Raji (cell line): ENCODE data around the gene HM13.

Experiments used
- POLR2A ChIP-seq: IDR thresholded peaks from 2 replicates; pipeline ENCODE4 v1.6.1; 2011; ENCODE audit warnings: low read depth, low read length, control low read depth; ENCODE audit not compliant: insufficient read depth

The HM13 gene

DNA sequence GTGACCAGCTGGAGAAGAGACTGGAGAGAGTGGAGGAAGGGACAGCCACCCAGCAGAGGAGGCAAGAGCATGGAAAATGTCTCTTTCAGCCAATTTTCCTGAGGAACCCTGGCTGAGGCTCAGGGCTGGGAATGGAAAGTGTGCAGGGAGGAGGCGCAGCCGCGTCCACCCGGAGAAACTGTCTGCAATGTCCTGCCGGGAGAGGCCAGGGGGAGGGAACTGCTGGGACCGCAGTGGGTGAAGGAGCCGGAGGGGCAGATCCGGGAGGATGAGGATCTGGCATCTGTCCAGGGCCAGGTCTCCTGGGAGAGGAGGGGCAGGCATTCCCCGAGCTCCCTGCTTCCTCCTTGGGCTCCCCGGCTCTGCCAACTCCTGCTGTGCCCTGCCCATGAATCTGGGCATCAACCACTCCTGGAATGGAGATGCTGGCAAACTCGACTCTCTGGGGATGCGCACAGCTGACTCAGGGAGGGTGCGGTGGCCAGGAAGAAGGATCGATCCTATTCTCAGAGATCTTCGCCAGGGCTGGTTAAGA, 17.4 kb upstream of the HM13 start:
- TF ChIP-seq POLR2A, result no peak

DNA sequence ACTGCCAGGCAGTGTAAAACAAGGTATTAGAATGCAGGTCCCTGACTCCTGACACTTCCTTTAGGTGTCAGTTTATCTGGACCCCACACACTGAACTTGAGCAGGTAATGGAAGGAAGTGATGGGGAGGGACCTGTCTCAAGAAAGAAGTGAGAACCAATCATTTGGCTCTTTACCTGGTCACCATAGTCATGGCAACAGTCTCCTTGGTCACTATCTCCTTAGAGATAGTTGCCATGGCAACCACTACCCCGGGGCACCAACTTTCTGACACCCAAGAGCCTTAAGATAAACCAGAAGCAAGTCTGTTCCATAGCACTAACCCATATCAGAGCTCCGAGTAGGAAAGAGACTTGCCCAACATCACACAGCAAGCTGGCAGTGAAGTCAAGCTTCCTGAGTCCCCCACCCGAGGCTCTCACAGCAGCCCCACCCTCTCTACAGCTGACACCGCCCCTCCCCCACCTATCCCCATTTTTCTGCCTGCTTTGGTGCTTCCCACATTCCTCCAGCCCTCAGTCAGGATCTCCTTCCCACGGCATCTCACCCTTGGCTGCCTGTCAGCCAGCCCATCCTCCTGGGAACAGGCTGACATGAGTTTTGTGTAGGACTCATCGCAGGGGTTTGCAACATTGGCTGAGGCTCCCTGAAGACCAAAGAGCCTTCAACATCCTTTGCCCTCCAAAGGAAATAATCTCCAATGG, 16.3 kb upstream of the HM13 start:
- TF ChIP-seq POLR2A, result no peak

DNA sequence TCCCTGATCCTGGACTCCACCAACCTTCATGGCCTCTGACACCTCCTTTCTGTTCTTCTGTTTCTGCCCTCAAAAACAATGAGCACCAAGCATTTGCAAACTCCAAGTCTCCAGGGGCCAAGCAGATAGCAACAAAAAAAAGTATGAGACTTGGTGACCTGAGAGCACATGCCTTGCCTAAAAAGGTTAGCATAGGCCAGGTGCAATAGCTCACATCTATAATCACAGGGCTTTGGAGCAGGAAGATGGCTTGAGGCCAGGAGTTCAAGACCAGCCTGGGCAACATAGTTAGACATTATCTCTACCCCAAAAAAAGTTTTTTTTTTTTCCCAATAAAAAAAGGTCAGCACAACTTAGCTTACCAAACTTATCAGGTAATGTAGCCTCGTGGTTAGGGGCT, 13.7 kb upstream of the HM13 start:
- no peak for TF ChIP-seq POLR2A

DNA sequence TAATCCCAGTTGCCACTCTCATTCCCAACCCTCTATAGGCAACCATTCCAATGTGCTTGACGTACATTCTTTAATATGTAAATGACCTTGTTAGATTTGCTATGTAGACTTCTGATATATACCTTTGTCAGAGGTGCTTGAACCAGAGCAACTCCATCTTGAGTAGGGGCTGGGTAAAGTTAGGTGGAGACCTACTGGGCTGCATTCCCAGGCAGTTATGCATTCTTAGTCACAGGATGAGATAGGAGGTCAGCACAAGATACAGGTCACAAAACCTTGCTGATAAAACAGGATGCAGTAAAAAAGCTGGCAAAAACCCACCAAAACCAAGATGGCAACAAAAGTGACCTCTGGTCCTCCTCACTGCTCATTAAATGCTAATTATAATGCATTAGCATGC, 8.3 kb upstream of the HM13 start:
- TF ChIP-seq POLR2A, result no peak

DNA sequence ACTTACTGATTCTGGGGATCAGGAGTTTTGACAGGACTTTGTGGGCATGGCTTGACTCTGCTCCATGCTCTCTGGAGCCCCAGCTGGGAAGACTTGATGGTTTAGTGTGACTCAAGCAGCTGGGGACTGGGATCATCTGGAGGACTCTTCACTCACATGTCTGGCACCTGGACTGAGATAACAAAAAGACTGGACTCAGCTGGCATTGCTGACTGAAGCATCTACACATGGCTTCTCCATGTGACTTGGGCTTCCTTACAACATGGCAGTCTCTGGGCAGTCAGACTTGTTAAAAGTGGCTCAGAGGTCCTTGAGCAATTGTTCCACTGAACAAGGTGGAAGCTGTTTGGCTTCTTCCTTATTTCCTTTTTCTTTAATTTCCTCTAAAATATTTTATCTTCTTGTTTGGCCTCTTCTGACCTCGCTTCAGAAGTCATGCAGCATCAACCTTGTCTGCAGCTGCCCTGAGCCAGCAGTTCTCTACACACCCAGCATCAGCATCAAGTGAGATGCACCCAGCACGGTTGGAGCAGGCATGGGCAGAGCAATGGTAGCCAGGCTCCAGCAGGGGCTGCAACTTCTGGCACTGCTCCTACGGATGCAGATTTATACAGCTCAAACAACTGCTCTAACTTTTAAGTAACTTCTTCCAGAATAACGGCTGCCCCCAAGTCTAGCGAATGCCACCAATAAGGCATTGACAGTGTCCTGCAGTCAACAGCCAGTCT, 5.6 kb upstream of the HM13 start:
- no peak for TF ChIP-seq POLR2A

DNA sequence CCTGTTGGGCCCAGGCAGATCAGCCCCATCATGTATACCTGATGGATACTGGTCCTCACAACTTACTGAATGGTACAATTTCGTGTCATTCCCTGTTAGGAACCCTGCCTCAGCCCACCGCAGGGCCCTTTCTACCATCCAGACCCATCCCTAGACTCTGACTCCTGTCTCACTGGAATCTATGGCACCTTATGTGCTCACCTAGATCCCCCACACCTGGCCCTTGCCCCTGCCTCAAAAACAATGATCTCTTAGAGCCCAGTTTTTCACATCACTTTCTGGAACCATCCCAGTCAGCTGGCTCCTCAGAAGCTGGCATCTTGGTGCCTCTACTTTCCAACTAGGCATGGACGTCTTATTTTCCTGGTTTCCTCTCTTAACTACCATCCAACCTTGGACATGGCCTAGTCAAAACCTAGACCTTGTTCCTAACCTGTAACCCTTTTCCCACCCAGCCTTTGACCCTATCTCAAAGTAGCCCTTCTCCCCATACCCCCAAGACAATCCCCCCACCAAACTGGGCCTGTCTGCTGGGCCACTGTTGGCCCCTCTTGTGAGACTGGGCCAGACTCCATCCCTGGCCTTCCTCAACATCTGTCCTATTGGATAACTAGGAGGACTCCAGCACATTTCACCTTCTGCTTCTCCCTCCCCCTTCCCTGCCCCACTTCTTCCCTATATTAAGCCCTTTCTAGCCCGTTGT, 981 bp downstream of the HM13 start:
- no peak for TF ChIP-seq POLR2A

DNA sequence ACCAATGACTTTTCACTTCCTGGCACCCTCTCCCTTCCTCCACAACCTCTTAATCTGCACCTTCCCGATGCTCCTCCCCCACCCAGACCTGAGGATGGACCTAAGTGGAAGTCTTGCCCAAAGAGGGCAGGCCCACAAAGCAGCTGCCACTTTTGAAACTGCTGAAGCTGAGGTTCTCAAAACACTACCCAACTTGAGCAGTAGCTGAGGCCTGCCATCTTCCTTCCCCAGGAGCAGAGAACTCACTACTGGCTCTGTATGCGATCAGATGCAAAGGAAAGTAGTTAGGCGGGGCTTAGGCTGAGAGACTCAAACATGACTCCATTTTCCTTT, 1.5 kb downstream of the HM13 start:
- TF ChIP-seq POLR2A, result no peak

DNA sequence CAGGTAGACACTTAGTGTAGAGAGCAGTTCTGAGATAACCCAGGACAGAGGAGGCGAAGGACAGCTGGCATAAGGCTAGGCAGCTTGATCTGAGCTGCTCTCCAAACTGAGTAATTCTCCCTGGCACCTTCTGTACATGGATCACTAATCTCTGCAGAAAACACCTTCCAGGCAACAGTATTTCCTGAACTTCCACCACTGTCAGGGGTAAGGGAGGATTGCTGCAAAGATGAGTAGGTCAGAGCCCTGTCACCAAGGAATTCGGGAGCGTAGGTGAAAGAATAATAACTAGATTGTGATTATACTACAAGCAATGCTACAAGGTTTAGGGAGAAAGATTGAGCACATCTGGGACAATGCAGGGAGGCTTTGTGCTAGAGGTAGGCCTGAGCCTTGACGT, 1.9 kb downstream of the HM13 start:
- TF ChIP-seq POLR2A, result no peak

DNA sequence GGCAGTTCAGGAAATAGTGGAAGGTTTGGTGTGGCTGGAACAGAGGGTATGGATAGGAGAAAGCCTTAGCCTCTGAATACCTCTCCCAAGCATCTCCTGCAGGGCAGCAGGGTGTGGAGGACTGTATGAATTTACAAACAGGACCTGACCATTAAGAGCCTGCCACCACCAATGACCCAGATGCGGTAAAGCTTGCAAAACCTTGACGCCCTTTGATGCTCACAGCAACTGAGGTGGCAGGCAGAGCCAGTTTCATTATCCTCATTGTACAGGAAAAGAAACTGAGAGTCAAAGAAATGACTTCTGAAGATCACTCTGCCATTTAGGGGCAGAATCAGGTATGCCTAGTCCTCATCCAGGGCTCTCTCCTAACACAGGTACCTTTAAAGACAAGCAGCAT, 2.4 kb downstream of the HM13 start:
- no peak for TF ChIP-seq POLR2A

DNA sequence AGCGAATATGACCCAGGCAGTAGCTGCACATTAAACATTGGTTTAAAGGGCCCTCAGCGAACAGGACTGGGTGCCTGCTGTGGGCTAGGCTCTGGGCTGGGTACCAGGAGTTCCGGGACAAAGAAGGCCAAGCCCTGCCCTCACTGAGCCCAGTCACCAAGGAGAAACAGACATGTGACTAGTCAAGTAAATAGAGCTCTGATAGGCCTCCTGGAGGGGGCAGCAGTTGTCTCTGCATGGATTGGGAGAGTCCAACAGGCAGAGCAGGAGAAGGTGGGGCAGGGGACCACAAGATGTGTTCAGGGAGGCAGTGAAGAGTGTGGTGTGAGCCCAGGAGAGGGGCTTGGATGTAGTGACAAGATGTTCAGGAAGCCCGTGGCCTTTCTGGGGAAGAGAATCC, 3.1 kb downstream of the HM13 start:
- no peak for TF ChIP-seq POLR2A

DNA sequence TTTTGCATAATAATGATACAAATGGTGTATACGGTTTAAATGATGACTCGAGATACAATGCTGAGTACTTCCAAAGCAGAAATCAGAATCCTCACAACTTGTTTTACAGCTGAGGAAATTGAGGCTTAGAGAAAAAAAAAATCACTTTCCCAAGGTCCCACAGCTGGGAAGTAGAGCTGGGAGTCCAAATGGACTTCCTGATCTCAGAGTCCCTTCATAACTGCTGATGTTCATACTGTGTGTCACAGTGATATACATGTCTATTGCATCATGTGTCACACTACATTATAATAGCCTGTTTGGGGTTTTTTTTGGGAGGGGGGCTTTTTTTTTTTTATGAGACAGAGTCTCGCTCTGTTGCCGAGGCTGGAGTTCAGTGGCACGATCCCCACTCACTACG, 8.5 kb downstream of the HM13 start:
- TF ChIP-seq POLR2A, result no peak

DNA sequence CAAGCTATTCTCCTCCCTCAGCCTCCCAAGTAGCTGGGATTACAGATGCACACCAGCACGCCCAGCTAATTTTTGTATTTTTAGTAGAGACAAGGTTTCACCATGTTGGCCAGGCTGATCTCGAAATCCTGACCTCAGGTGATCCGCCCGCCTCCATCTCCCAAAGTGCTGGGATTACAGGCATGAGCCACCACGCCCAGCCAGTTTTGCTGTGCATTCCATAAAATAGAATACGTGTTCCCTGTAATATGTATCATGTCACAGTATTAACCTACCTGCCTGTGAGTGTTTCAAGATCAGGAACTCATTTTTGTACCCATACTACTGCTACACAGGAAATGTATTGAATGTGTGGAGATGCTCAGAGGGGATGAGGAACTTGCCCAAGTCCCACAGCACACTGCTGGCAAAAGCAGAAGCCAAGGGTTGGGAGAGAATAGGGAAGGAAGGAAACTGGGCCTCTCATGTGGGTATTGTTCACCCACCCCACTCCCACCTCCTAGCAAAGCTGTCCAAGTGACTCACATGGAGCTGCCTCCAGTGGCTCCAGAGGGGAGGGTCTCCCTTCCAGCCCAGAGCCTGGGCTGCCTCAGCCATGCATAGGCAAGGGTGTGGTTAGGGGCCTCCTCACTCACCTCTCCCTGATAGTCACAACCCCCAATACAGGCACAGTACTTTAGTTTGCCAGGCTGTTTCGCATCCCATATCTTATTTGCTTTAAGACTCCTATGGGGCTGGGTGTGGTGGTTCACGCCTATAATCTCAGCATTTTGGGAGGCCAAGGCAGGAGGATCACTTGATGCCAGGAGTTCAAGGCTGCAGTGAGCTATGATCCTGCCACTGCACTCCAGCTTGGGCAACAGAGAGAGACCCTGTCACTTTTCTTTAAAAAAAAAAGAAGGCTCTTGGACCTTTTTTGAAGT, 9.4 kb downstream of the HM13 start:
- TF ChIP-seq POLR2A, result no peak

DNA sequence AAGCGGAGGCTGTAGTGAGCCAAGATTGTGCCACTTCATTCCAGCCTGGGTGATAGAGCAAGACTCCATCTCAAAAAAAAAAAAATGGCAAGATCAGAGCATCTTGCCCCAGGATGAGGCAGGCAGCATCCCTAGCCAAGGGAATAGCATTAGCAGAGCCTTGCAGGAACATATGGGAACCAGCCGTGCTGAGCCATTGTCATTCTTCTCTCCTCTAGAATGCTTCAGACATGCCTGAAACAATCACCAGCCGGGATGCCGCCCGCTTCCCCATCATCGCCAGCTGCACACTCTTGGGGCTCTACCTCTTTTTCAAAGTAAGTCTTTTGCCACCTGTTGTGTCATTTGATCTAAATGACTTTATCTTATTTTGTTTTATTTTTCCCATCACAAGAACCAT, 13.0 kb downstream of the HM13 start:
- TF ChIP-seq POLR2A, result no peak

DNA sequence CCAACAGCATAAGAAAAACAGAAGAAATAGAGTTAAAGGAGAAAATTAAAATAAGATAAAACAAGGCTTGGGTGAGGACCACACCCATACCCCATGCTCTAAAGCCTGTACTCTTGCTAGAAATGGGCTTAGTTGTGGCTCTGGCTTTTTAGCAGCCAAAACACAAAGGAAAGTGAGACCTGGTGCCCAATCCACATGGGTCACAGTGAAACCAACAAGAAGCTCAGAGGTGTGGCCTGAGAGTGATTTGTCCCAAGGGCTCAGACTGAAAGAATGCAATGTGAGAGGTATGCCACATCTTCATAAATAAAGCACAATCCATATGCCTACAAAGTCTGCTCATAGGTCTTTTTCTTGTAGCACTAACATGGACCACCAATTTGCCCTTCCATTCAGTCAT, 21.1 kb downstream of the HM13 start:
- TF ChIP-seq POLR2A, result no peak

DNA sequence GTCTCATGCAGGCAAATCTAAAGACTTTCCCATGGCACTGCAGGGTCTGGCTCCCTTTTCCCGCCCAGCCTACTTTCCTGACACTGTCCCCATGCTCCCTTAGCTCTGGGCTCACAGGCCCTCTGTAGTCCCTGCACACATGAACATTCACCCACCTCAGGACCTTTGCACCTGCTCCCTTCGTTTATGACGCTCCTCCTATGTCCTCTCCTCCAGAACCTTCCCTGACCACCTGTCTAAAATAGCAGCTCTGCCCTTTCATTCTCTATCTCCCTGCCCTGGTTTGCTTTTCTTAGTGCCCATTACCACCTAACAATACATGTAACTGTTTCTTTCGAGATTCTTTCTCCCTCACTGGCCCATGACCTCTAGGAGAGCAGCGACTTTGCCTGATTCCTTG, 22.3 kb downstream of the HM13 start:
- TF ChIP-seq POLR2A, result no peak
